Erythroblast (primary cell): ENCODE measurements around the gene ZSWIM3.

Experiments used
- GATA1 ChIP-seq: IDR thresholded peaks from 2 replicates; pipeline ENCODE4 v1.6.1; 2011; ENCODE audit warnings: low read depth, mild to moderate bottlenecking, control low read depth, low read length, moderate library complexity
- POLR2A ChIP-seq: IDR thresholded peaks from 2 replicates; pipeline ENCODE4 v1.6.1; 2011; ENCODE audit warnings: mild to moderate bottlenecking, low read length

GRCh38 chr20:45894797-45895196 lies 37.4 kb downstream of the ZSWIM3 start:
- TF ChIP-seq POLR2A (no peak), GATA1 (no peak)
